Kidney epithelial cell (primary cell): ENCODE measurements around the gene CRYBB2. TPM values are rescaled to one million over a fixed set of nuclear protein-coding genes. Genes with fewer than 3 reads are reported as not detected.

Experiments used
- DNase-seq: peaks from one replicate; pipeline ENCODE4 v3.0.0-alpha.2; 2010; ENCODE audit warnings: low read depth
- H3K27me3 ChIP-seq: 2 replicates; pipeline ENCODE4 v1.6.0; 2011; ENCODE audit warnings: low read length; ENCODE audit not compliant: control insufficient read depth, insufficient read depth
- H3K36me3 ChIP-seq: 2 replicates; pipeline ENCODE4 v1.5.1; 2011; ENCODE audit warnings: low read length; ENCODE audit not compliant: control insufficient read depth, insufficient read depth
- H3K4me3 ChIP-seq: 2 replicates; pipeline ENCODE4 v1.5.1; 2011; ENCODE audit warnings: low read depth, mild to moderate bottlenecking, control low read depth, low read length
- total RNA-seq: library from RNA; depleted of rRNA; stranded (reverse); fragments of >200 nt; gene quantifications from 2 replicates; pipeline ENCODE4 v1.2.3, GENCODE V29; 2015
- TF ChIP-seq, protein P1 (sequence below): IDR thresholded peaks from 2 replicates; pipeline ENCODE4 v1.5.1; 2011; ENCODE audit warnings: mild to moderate bottlenecking, moderate library complexity, low read length, control low read depth, inconsistent platforms; ENCODE audit not compliant: insufficient read depth, poor library complexity, severe bottlenecking

CRYBB2 gene
- total RNA-seq, 1 donor from 2014 or later, result not detected

DNA sequence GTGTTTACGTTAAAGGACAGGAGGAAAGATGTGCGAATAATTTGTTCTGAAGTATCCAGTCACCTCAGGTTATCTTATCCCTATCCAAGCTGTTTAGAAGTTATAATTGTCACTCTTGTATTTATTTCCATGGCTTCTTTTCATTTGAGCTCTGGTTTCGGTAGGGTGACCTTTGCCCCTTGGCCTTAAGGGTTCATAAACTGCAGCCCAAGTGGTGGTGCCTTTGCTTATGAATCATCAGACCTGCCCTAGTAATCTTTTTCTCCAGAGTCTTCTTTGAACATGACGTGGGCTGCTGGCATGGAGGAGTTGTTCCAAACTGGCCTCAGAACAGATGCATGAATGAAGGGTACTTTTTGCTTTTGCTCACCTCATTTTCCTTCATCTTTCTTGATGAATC, 26.3 kb upstream of the CRYBB2 start:
- TF ChIP-seq, protein P1, sequence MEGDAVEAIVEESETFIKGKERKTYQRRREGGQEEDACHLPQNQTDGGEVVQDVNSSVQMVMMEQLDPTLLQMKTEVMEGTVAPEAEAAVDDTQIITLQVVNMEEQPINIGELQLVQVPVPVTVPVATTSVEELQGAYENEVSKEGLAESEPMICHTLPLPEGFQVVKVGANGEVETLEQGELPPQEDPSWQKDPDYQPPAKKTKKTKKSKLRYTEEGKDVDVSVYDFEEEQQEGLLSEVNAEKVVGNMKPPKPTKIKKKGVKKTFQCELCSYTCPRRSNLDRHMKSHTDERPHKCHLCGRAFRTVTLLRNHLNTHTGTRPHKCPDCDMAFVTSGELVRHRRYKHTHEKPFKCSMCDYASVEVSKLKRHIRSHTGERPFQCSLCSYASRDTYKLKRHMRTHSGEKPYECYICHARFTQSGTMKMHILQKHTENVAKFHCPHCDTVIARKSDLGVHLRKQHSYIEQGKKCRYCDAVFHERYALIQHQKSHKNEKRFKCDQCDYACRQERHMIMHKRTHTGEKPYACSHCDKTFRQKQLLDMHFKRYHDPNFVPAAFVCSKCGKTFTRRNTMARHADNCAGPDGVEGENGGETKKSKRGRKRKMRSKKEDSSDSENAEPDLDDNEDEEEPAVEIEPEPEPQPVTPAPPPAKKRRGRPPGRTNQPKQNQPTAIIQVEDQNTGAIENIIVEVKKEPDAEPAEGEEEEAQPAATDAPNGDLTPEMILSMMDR, result no peak
- no peaks in the 10 kb centered on the region for H3K36me3 ChIP-seq
- no peak overlapping the region for H3K4me3 ChIP-seq
- no peaks in the 10 kb centered on the region for H3K27me3 ChIP-seq
- DNase-seq, result no peak

DNA sequence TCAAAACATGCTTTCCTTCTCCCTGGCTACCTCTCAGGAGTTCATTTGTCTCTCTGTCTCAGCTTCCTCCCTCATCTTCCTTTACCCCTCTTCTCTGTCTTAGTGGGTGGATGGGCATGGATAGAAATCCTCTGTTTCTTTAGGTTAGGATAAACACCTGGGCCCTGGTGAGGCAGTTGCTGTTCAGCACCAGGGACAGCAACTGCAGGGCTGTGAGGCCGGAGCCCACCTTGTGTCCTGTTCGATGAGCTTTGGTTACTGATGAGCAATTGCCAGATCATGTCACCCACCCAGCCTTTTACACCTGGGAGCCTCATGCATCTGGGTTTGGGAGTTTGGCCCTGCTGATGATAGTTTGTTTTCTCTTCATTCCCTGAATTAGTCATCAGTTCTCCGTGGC, 25.9 kb upstream of the CRYBB2 start:
- Histone ChIP-seq H3K36me3 (no peaks in the 10 kb centered on the region), H3K4me3 (no peak overlapping the region), H3K27me3 (no peaks in the 10 kb centered on the region)
- TF ChIP-seq, protein P1, result no peak
- no peak for DNase-seq

DNA sequence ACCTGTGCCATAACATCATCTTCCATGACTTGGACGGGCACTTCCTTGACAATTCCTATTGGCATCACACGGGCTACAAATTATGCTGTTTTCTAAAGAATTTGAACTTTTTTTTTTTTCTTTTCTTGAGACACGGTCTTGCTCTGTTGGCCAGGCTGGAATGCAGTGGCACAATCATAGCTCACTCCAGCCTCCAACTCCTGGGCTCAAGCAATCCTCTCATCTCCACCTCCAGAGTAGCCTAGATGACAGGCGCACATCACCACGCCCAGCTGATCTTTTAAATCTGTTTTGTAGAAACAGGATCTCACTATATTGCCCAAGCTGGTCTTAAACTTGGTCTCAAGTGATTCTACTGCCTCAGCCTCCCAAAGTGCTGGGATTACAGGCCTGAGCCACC, 23.1 kb upstream of the CRYBB2 start:
- H3K4me3 ChIP-seq, result no peak overlapping the region
- no peak for DNase-seq
- no peaks in the 10 kb centered on the region for H3K36me3 ChIP-seq
- no peaks in the 10 kb centered on the region for H3K27me3 ChIP-seq
- TF ChIP-seq, protein P1, result no peak

DNA sequence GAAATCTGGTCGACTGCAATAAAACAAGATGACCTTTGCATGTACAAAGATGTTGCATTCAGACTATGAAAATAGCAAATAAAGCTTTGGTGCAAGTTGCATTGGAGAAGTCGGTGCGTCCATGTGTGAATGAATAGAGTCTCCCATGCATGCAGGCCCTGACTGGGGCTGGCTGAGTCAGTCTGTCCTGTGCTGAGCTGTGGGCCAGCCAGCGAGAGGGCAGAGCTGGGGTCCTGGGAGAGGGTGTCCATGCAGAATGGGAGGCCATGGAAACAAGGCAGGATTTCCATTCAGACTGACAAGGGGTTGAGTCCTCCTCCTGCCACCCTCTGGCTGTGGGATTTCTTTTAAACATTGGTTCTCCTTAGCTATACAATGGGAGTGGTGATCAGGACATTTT, 22.1 kb upstream of the CRYBB2 start:
- DNase-seq, result no peak
- Histone ChIP-seq H3K4me3 (no peak overlapping the region), H3K27me3 (no peaks in the 10 kb centered on the region), H3K36me3 (no peaks in the 10 kb centered on the region)
- TF ChIP-seq, protein P1, result no peak

DNA sequence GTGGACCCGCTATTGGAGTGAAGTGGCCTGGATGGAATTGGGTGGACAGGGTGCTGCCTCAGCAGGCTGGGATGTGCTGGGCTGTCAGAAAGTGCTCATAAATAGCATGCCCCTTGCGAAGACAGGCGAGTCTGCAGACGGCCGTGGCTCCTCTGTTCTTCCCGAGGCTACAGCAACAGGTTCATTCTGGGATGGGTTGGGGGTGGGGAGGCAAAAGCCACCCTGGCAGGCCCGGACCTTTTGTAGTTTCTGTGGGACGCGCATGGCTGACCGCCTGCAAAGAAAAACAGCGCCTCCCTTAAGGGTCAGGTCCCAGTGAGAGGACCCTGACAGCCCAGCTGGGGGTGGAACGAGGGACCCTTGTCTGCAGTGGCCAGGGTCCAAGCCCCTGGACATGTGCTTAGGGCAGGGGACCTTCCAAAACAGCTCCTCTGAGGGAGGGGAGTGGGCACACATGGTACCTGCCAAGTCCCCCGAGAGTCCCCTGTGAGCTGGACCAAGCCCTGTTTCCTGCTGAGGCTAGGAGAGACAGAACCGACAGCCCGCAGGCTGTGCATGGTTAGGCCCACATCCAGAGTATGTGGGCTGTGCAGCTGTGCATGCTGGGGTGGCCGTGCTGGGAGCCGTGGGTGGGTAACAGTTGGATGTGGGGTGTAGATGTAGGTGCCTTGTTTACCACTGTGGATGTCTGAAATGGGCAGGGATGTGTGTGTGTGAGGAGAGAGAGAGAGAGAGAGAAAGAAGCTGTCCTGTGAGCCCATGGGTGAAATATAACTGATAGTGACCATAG, 19.5 kb upstream of the CRYBB2 start, which contains the start of gene CRYBB3:
TSS of gene CRYBB3 (plus strand) at position 128 of the 790 bp plus-strand sequence. CDS start 1,539 bp downstream, outside the sequence.
- DNase-seq, result no peak
- TF ChIP-seq, protein P1, result no peak
- H3K36me3 ChIP-seq, result no peaks in the 10 kb centered on the region
- H3K4me3 ChIP-seq, result no peak within 1 kb of the TSS
- no peaks in the 10 kb centered on the region for H3K27me3 ChIP-seq

DNA sequence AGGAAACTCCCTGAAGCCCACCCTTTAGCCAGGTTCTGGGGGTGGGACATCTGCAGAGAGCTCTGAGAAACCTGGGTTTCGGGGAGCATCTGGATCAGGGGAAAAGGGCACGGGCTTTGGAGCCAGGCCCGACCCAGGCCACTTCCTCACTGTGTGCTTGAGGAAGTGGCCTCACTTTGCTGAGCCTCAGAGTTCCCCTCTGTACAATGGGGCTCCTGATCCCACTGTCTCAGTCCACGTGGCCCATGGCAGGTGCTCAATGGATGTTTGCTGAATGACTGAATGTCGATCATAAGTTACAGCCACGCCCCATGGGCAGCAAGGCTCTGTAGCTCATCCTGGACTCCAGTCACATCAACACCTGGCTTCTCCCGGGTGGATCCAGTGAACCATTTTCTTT, 18.5 kb upstream of the CRYBB2 start:
- H3K4me3 ChIP-seq, result no peak overlapping the region
- H3K27me3 ChIP-seq, result no peaks in the 10 kb centered on the region
- DNase-seq, result no peak
- no peaks in the 10 kb centered on the region for H3K36me3 ChIP-seq
- TF ChIP-seq, protein P1, result no peak
